Stimulated activated effector memory CD8-positive, alpha-beta T cell treated with anti-CD3 and anti-CD28 coated beads, Interleukin-12 subunit alpha, Interleukin-12 subunit beta, amount 100 ng/mL, for 72 hours (primary cell): ENCODE data around the gene ENTR1.
"Not testable (repeated sequence)": the region's sequence is repeated elsewhere in the genome, so short reads cannot be mapped to it uniquely, and the experiment has no call there.

Experiments used
- ATAC-seq: fragments of 150-1000 bp; cut with Tn5 transposase; 2 replicates; pipeline ENCODE4 v1.10.0; 2021
- DNase-seq, 2 donors: peaks; one replicate each; pipeline ENCODE4 v3.0.0; 2021 to 2022; ENCODE audit warnings: low spot score in 2 of 2
- H3K27ac Mint-ChIP-seq: one replicate; pipeline ENCODE4 v1.8.0; 2022; ENCODE audit warnings: mild to moderate bottlenecking, mixed read lengths
- H3K36me3 Mint-ChIP-seq: one replicate; pipeline ENCODE4 v1.8.0; 2022; ENCODE audit warnings: mild to moderate bottlenecking, mixed read lengths
- H3K4me1 Mint-ChIP-seq: one replicate; pipeline ENCODE4 v1.8.0; 2022; ENCODE audit warnings: mixed read lengths
- H3K4me3 Mint-ChIP-seq: one replicate; pipeline ENCODE4 v1.8.0; 2022; ENCODE audit warnings: mild to moderate bottlenecking, mixed read lengths
- H3K9me3 Mint-ChIP-seq: one replicate; pipeline ENCODE4 v1.8.0; 2022; ENCODE audit warnings: mixed read lengths

Gene ENTR1

GRCh38 chr9:136431782-136432350, 21.5 kb upstream of the ENTR1 start:
- H3K27ac Mint-ChIP-seq, result no peak overlapping the region
- ATAC-seq, result no peak
- H3K36me3 Mint-ChIP-seq, result peaks cover 28% of the 10 kb centered on the region
- no peak overlapping the region for H3K4me3 Mint-ChIP-seq
- no peaks in the 10 kb centered on the region for H3K9me3 Mint-ChIP-seq
- no peak for DNase-seq
- H3K4me1 Mint-ChIP-seq, result peaks cover 18% of the 10 kb centered on the region

- Mint-ChIP-seq H3K4me3 (no peak overlapping the region), H3K36me3 (peaks cover 33% of the 10 kb centered on the region), H3K27ac (peak overlapping the region; percentile 64), H3K9me3 (no peaks in the 10 kb centered on the region), H3K4me1 (peaks cover 6% of the 10 kb centered on the region)
- ATAC-seq (no peak), DNase-seq (no peak)
Measured at GRCh38 chr9:136430588-136431234, 20.3 kb upstream of the ENTR1 start.

GRCh38 chr9:136429683-136430491, 19.5 kb upstream of the ENTR1 start:
- no peak overlapping the region for H3K4me3 Mint-ChIP-seq
- no peak for ATAC-seq
- H3K4me1 Mint-ChIP-seq, result peaks cover 7% of the 10 kb centered on the region
- no peaks in the 10 kb centered on the region for H3K9me3 Mint-ChIP-seq
- peak overlapping the region; percentile 64 for H3K27ac Mint-ChIP-seq
- DNase-seq, result no peak
- H3K36me3 Mint-ChIP-seq, result peaks cover 40% of the 10 kb centered on the region

GRCh38 chr9:136429075-136429628, 18.7 kb upstream of the ENTR1 start:
- DNase-seq, result no peak
- peaks cover 7% of the 10 kb centered on the region for H3K4me1 Mint-ChIP-seq
- ATAC-seq, result no peak

GRCh38 chr9:136426787-136427186, 16.4 kb upstream of the ENTR1 start:
- Mint-ChIP-seq H3K27ac (no peak overlapping the region), H3K4me3 (no peak overlapping the region), H3K36me3 (peaks cover 68% of the 10 kb centered on the region), H3K9me3 (no peaks in the 10 kb centered on the region), H3K4me1 (peaks cover 7% of the 10 kb centered on the region)
- DNase-seq (no peak), ATAC-seq (no peak)

More at GRCh38 chr9:136429075-136429628, 18.7 kb upstream of the ENTR1 start:
- Mint-ChIP-seq H3K4me3 (no peak overlapping the region), H3K36me3 (peaks cover 44% of the 10 kb centered on the region), H3K27ac (no peak overlapping the region), H3K9me3 (no peaks in the 10 kb centered on the region)

- H3K4me3 Mint-ChIP-seq, H3K4me1 Mint-ChIP-seq, H3K9me3 Mint-ChIP-seq, DNase-seq, ATAC-seq: not testable (repeated sequence)
- H3K36me3 Mint-ChIP-seq, result peaks cover 79% of the 10 kb centered on the region
- peak overlapping the region; percentile 45 for H3K27ac Mint-ChIP-seq
Measured at GRCh38 chr9:136425367-136425766, 15.0 kb upstream of the ENTR1 start.

DNA sequence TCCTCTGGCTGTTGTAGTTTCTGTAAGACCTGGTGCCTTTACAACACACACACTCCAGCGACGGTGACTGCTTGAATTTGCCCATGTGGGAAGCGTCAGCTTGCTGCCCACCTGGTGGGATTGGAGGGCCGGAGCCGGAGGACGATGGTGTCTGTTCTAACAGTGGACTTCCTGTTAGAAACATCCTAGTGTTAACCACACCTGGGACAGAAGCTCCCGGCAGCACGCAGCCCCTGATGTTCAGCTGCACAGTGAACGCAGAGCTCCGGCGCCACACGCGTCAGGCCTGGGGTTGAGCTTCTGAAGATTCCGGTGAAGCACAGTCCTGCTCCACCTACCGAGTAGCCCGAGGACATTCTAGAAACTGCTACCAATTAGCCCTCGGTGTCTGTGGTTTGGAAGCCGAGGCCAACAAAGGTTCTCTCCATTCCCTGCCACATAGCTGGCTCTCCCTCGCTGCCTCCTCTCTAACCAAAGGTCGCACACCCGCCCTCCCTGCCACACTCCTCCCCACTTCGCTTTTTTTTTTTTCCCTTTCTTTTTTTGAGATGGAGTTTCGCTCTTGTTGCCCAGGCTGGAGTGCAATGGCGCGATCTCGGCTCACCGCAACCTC, 14.4 kb upstream of the ENTR1 start:
- Mint-ChIP-seq H3K4me1 (peaks cover 7% of the 10 kb centered on the region), H3K9me3 (no peaks in the 10 kb centered on the region), H3K27ac (peak overlapping the region; percentile 45), H3K4me3 (no peak overlapping the region), H3K36me3 (peaks cover 79% of the 10 kb centered on the region)
- ATAC-seq, result no peak
- DNase-seq, result no peak

DNA sequence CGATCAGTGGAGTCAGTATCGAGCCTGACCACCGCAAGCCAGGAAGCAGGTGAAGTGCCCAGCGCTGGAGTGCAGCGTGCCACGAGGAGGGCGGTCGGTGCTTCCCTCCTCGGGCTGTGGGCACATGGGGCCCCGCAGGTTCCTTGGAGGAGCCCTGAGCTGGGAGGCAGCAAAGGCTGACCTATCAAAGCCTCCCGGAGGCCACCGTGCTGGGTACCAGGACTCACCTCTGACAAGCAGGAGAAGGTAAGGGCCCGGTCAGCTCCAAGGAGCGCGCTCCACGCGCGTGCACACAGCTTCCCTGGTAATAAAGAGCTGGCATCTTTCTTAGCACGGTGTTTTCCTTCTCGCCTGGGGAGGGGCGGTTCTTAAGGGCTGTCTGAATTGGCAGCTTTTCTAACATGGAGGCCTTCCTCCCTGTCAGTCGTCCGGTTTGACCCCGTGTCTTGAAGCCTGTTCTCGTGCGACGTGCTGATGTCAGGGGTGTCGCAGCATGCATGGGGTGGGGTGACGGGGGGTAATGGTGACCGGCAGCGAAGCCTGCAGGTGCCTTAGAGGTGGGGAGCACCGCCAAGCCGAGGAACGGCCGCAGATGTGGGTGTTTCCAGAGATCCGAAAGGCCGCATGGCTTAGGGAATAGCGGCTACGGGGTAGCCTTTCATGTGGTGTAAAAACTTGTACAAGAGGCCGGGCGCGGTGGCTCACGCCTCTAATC, 13.2 kb upstream of the ENTR1 start:
- H3K27ac Mint-ChIP-seq, result no peak overlapping the region
- H3K4me1 Mint-ChIP-seq, result peaks cover 7% of the 10 kb centered on the region
- no peaks in the 10 kb centered on the region for H3K9me3 Mint-ChIP-seq
- no peak overlapping the region for H3K4me3 Mint-ChIP-seq
- no peak for ATAC-seq
- DNase-seq, result no peak
- H3K36me3 Mint-ChIP-seq, result peaks cover 83% of the 10 kb centered on the region

- H3K4me1 Mint-ChIP-seq, result peaks cover 7% of the 10 kb centered on the region
- no peak for ATAC-seq
- H3K9me3 Mint-ChIP-seq, result no peaks in the 10 kb centered on the region
- no peak overlapping the region for H3K27ac Mint-ChIP-seq
- H3K36me3 Mint-ChIP-seq, result peaks cover 89% of the 10 kb centered on the region
- no peak overlapping the region for H3K4me3 Mint-ChIP-seq
- DNase-seq, result no peak
Measured at GRCh38 chr9:136422876-136423275, 12.5 kb upstream of the ENTR1 start.

GRCh38 chr9:136421791-136422190, 11.4 kb upstream of the ENTR1 start:
- H3K4me1 Mint-ChIP-seq, result peaks cover 7% of the 10 kb centered on the region
- no peak overlapping the region for H3K4me3 Mint-ChIP-seq
- no peak overlapping the region for H3K27ac Mint-ChIP-seq
- ATAC-seq, result no peak
- no peak for DNase-seq
- H3K9me3 Mint-ChIP-seq, result no peaks in the 10 kb centered on the region
- peaks cover 95% of the 10 kb centered on the region for H3K36me3 Mint-ChIP-seq

DNA sequence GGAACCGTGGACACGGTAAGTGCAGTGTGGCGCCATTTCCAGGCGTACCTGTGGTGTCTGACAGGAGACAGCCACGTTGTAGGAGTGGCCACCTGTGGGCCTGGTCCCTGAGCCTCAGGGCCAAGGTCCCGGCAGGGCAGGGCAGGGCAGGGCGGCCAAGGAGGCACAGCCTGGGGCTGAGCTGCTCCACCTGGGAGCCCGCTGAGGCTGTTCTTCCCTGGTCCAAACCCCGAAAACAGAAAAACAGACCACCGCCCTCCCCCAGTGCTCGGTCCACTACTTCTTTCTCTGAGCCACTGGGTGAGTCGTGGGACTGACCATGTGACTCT, 8.6 kb upstream of the ENTR1 start:
- DNase-seq, result no peak

GRCh38 chr9:136418182-136419091, 8.0 kb upstream of the ENTR1 start:
- Mint-ChIP-seq H3K9me3 (no peaks in the 10 kb centered on the region), H3K36me3 (peaks cover 99% of the 10 kb centered on the region), H3K4me1 (peaks cover 6% of the 10 kb centered on the region), H3K4me3 (no peak overlapping the region), H3K27ac (no peak overlapping the region)
- ATAC-seq (no peak), DNase-seq (no peak)

More for the DNA sequence above, 8.6 kb upstream of the ENTR1 start:
- no peak overlapping the region for H3K27ac Mint-ChIP-seq
- H3K4me1 Mint-ChIP-seq, result no peaks in the 10 kb centered on the region
- no peak for ATAC-seq
- H3K9me3 Mint-ChIP-seq, result no peaks in the 10 kb centered on the region
- peaks cover 99% of the 10 kb centered on the region for H3K36me3 Mint-ChIP-seq
- no peak overlapping the region for H3K4me3 Mint-ChIP-seq

GRCh38 chr9:136416914-136417313, 6.5 kb upstream of the ENTR1 start:
- Mint-ChIP-seq H3K36me3 (peaks cover 99% of the 10 kb centered on the region), H3K9me3 (no peaks in the 10 kb centered on the region), H3K4me1 (peaks cover 14% of the 10 kb centered on the region), H3K4me3 (no peak overlapping the region), H3K27ac (no peak overlapping the region)
- ATAC-seq, result no peak
- DNase-seq, result no peak

GRCh38 chr9:136416427-136416826, 6.0 kb upstream of the ENTR1 start:
- H3K4me1 Mint-ChIP-seq, result peaks cover 16% of the 10 kb centered on the region
- no peak for DNase-seq
- ATAC-seq, result no peak
- H3K4me3 Mint-ChIP-seq, result no peak overlapping the region
- H3K36me3 Mint-ChIP-seq, result peaks cover 99% of the 10 kb centered on the region
- no peak overlapping the region for H3K27ac Mint-ChIP-seq
- no peaks in the 10 kb centered on the region for H3K9me3 Mint-ChIP-seq
